Mesothelial cell of epicardium (in vitro differentiated cells): ENCODE data around the gene IL1RN. TPM values are rescaled to one million over a fixed set of nuclear protein-coding genes. Genes with fewer than 3 reads are reported as not detected.

ENCODE experiments used
- DNase-seq, 2 experiments: peaks; one replicate each; pipeline ENCODE4 v3.0.0; 2021; ENCODE audit warnings: low spot score in 2 of 2; ENCODE audit not compliant: unreplicated experiment in 2 of 2
- H3K27ac Mint-ChIP-seq: 2 replicates; pipeline ENCODE4 v1.8.0; 2021; ENCODE audit warnings: mixed read lengths
- H3K27me3 Mint-ChIP-seq: 2 replicates; pipeline ENCODE4 v1.8.0; 2021; ENCODE audit warnings: low read depth, mixed read lengths
- H3K36me3 Mint-ChIP-seq: 2 replicates; pipeline ENCODE4 v1.8.0; 2021; ENCODE audit warnings: mixed read lengths
- H3K4me1 Mint-ChIP-seq: 2 replicates; pipeline ENCODE4 v1.8.0; 2021; ENCODE audit warnings: mixed read lengths
- H3K4me3 Mint-ChIP-seq: 2 replicates; pipeline ENCODE4 v1.8.0; 2021; ENCODE audit warnings: mild to moderate bottlenecking, moderate library complexity, mixed read lengths
- H3K9me3 Mint-ChIP-seq: 2 replicates; pipeline ENCODE4 v1.8.0; 2021; ENCODE audit warnings: mixed read lengths
- total RNA-seq: library from RNA; stranded (reverse); gene quantifications from 3 replicates; pipeline ENCODE4 v1.2.1, GENCODE V29; 2021
- TF ChIP-seq, protein P1 (sequence below): fragments of 200-600 bp; sonication (generic); IDR thresholded peaks from one replicate; pipeline ENCODE4 v1.5.0; 2021; ENCODE audit warnings: antibody characterized with exemption; ENCODE audit not compliant: unreplicated experiment

IL1RN gene
- total RNA-seq, 1 donor from 2014 or later: not detected

DNA sequence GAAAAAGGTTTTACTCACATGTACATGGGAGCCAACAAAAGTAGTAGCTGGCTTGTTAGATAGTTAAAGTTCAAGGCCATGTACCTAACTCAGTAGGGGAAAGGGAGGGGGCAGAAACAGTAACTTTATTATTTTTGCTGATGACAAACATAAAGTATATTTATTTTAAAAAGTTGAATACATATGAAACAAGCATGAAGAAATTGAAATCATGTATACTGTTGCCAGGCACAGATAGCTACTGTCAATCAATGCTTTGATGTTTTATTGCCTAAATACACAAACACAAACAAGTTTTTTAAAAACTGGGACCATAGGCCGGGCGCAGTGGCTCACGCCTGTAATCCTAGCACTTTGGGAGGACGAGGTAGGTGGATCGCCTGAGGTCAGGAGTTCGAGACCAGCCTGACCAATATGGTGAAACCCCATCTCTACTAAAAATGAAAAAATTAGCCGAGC lies 38.8 kb downstream of the IL1RN start:
- H3K4me1 Mint-ChIP-seq: peaks cover 8% of the 10 kb centered on the region
- no peak overlapping the region for H3K4me3 Mint-ChIP-seq
- H3K36me3 Mint-ChIP-seq: no peaks in the 10 kb centered on the region
- DNase-seq: no peak
- no peak overlapping the region for H3K27ac Mint-ChIP-seq
- no peaks in the 10 kb centered on the region for H3K27me3 Mint-ChIP-seq
- TF ChIP-seq, protein P1, sequence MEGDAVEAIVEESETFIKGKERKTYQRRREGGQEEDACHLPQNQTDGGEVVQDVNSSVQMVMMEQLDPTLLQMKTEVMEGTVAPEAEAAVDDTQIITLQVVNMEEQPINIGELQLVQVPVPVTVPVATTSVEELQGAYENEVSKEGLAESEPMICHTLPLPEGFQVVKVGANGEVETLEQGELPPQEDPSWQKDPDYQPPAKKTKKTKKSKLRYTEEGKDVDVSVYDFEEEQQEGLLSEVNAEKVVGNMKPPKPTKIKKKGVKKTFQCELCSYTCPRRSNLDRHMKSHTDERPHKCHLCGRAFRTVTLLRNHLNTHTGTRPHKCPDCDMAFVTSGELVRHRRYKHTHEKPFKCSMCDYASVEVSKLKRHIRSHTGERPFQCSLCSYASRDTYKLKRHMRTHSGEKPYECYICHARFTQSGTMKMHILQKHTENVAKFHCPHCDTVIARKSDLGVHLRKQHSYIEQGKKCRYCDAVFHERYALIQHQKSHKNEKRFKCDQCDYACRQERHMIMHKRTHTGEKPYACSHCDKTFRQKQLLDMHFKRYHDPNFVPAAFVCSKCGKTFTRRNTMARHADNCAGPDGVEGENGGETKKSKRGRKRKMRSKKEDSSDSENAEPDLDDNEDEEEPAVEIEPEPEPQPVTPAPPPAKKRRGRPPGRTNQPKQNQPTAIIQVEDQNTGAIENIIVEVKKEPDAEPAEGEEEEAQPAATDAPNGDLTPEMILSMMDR: no peak
- H3K9me3 Mint-ChIP-seq: peaks cover 3% of the 10 kb centered on the region

DNA sequence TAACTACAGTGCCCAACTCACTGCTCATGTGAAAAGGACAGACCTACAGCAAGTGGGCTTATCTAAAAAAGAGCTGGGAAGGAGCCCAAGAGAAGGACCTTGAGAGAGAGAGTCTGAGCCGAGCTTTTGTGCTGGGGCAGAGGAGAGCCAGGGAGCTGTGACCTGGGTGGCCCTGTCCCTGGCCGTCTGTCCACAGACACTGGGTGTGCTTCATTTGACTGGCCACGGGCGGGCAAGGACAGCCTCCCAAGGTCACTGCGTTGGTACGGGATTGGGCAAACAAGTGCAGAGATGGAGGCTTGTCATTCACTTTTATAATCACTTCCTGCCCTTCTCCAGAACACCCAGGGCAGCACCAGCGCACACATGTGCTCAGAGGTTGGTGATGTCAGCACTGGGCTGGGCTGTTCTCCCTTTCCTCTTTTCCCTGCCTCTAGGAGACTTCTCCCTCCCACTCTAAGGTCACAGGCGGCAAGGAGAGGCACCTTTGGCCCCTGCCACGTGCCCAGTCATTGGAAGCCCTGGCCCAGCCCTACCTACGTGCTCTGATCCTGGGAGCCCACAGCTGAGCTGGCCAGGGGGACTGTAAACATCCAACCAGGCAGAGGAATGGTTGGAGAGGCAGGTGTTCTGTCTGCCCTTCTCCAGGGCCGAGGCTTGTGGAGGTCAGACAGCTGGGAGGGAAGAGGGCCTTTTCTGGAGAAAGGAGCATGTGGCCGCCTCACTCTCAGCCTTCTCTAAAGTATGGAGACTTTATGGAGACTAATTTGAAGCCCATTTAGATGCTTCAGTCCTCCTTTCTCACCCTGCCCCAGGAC lies 39.9 kb downstream of the IL1RN start:
- Mint-ChIP-seq H3K36me3 (no peaks in the 10 kb centered on the region), H3K4me1 (peaks cover 8% of the 10 kb centered on the region), H3K27ac (no peak overlapping the region), H3K9me3 (peaks cover 4% of the 10 kb centered on the region), H3K27me3 (no peaks in the 10 kb centered on the region), H3K4me3 (no peak overlapping the region)
- TF ChIP-seq, protein P1: no peak
- DNase-seq: no peak

DNA sequence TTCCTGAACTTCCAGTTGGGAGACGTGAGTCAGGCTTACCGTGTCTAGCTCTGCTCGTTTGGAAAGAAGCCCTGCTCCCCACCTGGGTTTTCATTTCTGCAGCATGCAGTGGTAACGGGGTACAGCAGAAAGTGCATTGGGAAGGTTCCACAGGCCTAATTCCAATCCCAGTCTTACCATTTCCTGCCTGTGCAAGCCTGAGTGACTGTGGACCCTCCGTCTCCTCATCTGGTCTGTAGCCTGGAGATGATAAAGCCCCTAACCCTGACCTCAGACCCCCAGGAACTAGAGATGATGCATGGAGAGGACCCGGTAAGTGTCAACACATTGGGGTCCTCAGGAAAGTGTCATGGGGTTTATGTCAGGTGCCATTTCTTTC lies 40.6 kb downstream of the IL1RN start:
- H3K27ac Mint-ChIP-seq: no peak overlapping the region
- H3K4me3 Mint-ChIP-seq: no peak overlapping the region
- DNase-seq: no peak
- TF ChIP-seq, protein P1: no peak
- H3K36me3 Mint-ChIP-seq: no peaks in the 10 kb centered on the region
- H3K4me1 Mint-ChIP-seq: peaks cover 8% of the 10 kb centered on the region
- no peaks in the 10 kb centered on the region for H3K27me3 Mint-ChIP-seq
- peaks cover 4% of the 10 kb centered on the region for H3K9me3 Mint-ChIP-seq

DNA sequence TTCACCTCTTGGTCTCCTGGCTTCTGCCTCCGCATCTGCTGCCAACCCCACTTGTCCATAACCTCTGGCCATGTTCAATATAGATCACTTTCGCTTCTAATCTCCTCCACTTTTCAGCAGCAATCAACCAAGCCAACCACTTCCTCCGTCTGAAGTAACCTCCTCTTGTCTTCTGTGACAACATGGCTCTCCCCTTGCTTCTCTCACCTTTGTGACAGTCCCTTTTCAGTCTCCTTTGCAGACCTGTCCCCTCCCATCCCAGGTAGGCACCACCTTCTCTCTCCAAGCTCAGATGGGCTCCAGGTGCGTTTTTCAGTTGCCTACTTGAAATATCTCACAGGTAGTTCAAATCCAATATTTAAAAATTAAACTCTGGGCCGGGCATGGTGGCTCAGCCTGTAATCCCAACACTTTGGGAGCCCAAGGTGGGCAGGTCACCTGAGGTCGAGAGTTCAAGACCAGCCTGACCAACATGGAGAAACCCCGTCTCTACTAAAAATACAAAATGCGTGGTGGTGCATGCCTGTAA lies 41.7 kb downstream of the IL1RN start:
- TF ChIP-seq, protein P1: no peak

DNA sequence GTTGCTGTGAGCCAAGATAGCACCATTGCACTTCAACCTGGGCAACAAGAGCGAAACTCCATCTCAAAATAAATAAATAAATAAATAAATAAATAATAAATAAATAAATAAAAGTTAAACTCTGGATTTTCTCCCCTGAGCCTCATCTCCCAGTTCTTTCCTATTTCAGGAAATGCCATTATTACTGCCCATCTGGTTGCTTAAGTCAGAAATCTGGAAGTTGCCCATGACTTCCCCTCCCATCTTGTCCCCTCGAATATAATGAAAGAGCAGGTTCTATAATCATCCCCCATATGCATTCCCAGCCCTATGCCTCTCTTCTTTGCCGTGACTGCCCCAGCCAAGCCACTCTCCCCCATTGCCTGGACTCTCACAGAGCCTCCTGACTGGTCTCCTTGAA lies 42.2 kb downstream of the IL1RN start:
- no peaks in the 10 kb centered on the region for H3K27me3 Mint-ChIP-seq
- no peak for DNase-seq
- no peak overlapping the region for H3K27ac Mint-ChIP-seq
- H3K36me3 Mint-ChIP-seq: no peaks in the 10 kb centered on the region
- TF ChIP-seq, protein P1: no peak
- peaks cover 4% of the 10 kb centered on the region for H3K9me3 Mint-ChIP-seq
- H3K4me3 Mint-ChIP-seq: no peak overlapping the region
- H3K4me1 Mint-ChIP-seq: peaks cover 3% of the 10 kb centered on the region

More for the DNA sequence above, 41.7 kb downstream of the IL1RN start:
- Mint-ChIP-seq H3K27ac (no peak overlapping the region), H3K4me3 (no peak overlapping the region), H3K36me3 (no peaks in the 10 kb centered on the region), H3K4me1 (peaks cover 8% of the 10 kb centered on the region), H3K9me3 (peaks cover 4% of the 10 kb centered on the region), H3K27me3 (no peaks in the 10 kb centered on the region)
- DNase-seq: no peak
